Left ventricle myocardium inferior (tissue), 1 donor: ENCODE data around the gene SPTLC2. TPM values are rescaled to one million over a fixed set of nuclear protein-coding genes. Genes with fewer than 3 reads are reported as not detected.

Experiments used
- DNase-seq: peaks from one replicate; pipeline ENCODE4 v3.0.0-alpha.2; 2020
- H3K27ac ChIP-seq: fragments of 200-600 bp; replicated peaks from 2 replicates; pipeline ENCODE4 v1.8.0; 2021
- H3K27me3 ChIP-seq: fragments of 200-600 bp; 2 replicates; pipeline ENCODE4 v1.8.0; 2021; ENCODE audit warnings: low read depth
- H3K36me3 ChIP-seq: fragments of 200-600 bp; 2 replicates; pipeline ENCODE4 v1.8.0; 2021
- H3K4me1 ChIP-seq: fragments of 200-600 bp; 2 replicates; pipeline ENCODE4 v1.8.0; 2021
- H3K4me3 ChIP-seq: fragments of 200-600 bp; 2 replicates; pipeline ENCODE4 v1.8.0; 2021; ENCODE audit warnings: mild to moderate bottlenecking, moderate library complexity
- H3K9me3 ChIP-seq: fragments of 200-600 bp; replicated peaks from 2 replicates; pipeline ENCODE4 v1.8.0; 2021
- intact Hi-C: fragments of 100-400 bp; cut with micrococcal nuclease; formaldehyde crosslinking; loops from one replicate; pipeline ENCODE4 v1.11.0; 2022
- total RNA-seq: library from RNA; stranded (reverse); fragmentation: NEBNext Ultra II Directional; extraction: Animal tissue kit (Norgen Biotek cat#: 25700); gene quantifications from one replicate; pipeline ENCODE4 v1.2.1, GENCODE V29; 2021
- TF ChIP-seq, protein P1 (sequence below): fragments of 200-600 bp; IDR thresholded peaks from 2 replicates; pipeline ENCODE4 v1.8.0; 2021; ENCODE audit warnings: antibody characterized with exemption, mild to moderate bottlenecking, borderline replicate concordance
- donor health status: DM: no; HTN: yes; CAD: no; lungs with severe emphysema.

The SPTLC2 gene
- total RNA-seq, 1 donor from 2014 or later: 11.5 TPM

DNA sequence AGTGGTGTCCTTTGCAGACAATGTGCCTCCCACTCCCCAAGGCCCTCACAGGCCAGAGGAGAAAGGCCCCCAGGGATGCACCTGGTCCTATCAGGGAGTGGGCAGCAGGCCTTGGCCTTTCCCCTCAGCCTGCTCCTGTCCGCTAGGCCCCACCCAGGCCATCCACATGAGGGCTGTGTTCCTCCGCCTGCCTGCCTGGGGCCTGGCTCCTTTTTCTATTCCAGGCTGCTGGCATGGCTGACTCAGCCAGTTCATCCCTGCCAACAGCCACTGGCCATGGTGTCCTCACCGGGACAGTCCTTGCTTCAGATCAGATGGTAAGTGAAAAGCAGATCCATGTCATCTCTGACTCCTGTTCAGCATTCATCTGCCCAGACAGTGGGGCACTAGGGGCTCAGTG lies 131.2 kb downstream of the SPTLC2 start:
- TF ChIP-seq, protein P1, sequence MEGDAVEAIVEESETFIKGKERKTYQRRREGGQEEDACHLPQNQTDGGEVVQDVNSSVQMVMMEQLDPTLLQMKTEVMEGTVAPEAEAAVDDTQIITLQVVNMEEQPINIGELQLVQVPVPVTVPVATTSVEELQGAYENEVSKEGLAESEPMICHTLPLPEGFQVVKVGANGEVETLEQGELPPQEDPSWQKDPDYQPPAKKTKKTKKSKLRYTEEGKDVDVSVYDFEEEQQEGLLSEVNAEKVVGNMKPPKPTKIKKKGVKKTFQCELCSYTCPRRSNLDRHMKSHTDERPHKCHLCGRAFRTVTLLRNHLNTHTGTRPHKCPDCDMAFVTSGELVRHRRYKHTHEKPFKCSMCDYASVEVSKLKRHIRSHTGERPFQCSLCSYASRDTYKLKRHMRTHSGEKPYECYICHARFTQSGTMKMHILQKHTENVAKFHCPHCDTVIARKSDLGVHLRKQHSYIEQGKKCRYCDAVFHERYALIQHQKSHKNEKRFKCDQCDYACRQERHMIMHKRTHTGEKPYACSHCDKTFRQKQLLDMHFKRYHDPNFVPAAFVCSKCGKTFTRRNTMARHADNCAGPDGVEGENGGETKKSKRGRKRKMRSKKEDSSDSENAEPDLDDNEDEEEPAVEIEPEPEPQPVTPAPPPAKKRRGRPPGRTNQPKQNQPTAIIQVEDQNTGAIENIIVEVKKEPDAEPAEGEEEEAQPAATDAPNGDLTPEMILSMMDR: no peak
- no peak overlapping the region for H3K4me3 ChIP-seq
- intact Hi-C loops: no loop called here
- H3K9me3 ChIP-seq: no peaks in the 10 kb centered on the region
- DNase-seq: no peak
- no peak overlapping the region for H3K27ac ChIP-seq
- no peaks in the 10 kb centered on the region for H3K36me3 ChIP-seq
- H3K27me3 ChIP-seq: no peaks in the 10 kb centered on the region
- H3K4me1 ChIP-seq: no peaks in the 10 kb centered on the region

DNA sequence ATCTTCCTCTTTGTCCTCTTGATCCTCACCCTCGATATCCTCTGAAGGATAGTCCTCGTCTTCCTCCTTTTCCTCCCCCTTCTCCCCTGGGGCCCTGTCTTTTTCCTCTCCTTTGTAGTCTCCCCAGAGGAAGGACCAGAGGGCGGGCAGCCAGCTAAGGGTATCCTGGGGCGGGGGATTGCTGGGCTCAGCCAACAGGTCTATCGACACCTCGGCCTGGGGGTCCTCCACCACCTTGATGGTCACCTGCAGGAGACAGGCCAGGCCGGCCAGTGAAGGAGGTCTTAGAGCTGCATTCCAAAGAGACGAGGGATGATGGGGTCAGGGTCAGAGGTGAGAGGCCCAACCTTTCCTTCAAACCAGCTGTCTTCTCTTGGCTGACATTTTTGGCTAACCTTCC lies 134.0 kb downstream of the SPTLC2 start:
- Histone ChIP-seq H3K4me3 (no peak overlapping the region), H3K27me3 (no peaks in the 10 kb centered on the region), H3K9me3 (no peaks in the 10 kb centered on the region), H3K4me1 (no peaks in the 10 kb centered on the region), H3K36me3 (no peaks in the 10 kb centered on the region), H3K27ac (no peak overlapping the region)
- TF ChIP-seq, protein P1: no peak
- no peak for DNase-seq
- intact Hi-C loops: no loop called here

DNA sequence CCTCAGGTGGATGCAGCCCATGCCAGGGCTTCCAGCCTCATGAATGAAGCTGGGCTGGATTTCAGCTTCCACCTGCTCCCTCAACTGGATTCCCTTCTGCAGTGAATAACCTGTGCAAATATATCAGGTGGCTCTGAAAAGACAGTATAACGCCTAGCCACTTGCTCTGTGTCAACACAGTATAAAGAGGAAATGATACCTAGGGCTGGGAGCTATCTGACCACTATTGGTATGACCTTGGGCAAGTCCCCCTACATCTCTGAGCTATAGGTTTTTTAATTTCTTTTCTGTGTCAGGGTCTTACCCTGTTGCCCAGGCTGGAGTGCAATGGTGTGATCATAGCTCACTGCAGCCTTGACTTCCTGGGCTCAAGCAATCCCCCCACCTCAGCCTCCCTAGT lies 137.6 kb downstream of the SPTLC2 start:
- intact Hi-C loops: no loop called here
- no peaks in the 10 kb centered on the region for H3K36me3 ChIP-seq
- TF ChIP-seq, protein P1: no peak
- H3K27ac ChIP-seq: no peak overlapping the region
- H3K4me3 ChIP-seq: no peak overlapping the region
- no peaks in the 10 kb centered on the region for H3K4me1 ChIP-seq
- no peaks in the 10 kb centered on the region for H3K27me3 ChIP-seq
- no peaks in the 10 kb centered on the region for H3K9me3 ChIP-seq
- no peak for DNase-seq

DNA sequence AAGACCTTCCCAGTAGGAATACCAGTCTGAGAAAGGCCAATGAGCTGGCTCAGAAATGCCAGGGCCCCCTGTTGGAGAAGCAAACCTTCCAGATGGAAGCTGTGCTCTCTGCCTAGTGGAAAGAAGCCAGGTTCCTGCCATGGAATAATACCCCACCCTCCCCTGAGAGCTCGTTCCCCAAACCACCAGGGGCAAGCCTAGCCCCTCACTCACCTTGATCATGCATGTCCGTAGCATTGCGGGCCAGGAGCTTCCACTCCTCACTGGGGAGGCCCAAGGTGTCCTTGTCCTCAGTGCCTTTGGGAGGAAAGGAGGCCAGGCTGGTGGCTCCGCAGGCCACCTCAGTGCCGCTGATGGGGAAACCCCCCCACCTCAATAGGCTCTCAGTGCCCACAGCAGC lies 138.4 kb downstream of the SPTLC2 start:
- TF ChIP-seq, protein P1: no peak
- H3K9me3 ChIP-seq: no peaks in the 10 kb centered on the region
- intact Hi-C loops: no loop called here

DNA sequence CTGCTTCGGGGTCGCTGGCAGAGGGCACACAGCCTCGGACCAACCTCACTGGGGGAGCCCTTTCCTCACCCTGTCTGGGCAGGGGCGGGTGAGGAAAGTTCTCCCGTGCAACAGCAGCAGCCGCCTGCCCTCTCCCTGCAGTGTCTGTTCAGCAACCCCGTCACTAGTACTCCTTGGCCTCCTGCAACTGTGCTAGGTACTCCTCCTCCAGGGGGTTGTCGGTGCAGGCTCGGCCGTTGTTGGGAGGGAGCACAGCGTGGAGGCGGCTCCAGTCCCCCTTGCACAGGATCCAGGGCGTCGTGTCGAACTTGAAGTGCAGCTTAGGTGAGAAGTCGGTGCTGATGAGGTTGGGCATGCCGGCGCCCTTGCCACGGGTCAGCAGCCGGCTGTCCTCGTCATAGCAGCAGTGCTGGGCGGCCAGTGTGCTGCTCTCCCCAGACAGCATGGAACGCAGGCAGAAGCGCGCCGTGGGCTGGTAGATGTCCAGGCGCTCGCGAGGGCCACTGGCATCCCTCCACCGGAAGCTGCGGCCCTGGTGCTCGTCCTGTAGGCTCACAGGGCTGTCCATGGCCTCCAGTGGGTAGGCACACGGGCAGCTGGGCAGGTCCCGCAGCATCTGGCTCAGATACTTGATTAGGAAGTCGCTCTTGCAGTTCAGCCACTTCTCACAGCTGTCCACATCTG lies 140.9 kb downstream of the SPTLC2 start:
- H3K9me3 ChIP-seq: no peaks in the 10 kb centered on the region
- TF ChIP-seq, protein P1: no peak
- H3K4me3 ChIP-seq: no peak overlapping the region
- no peak for DNase-seq
- intact Hi-C loops: no loop called here
- H3K4me1 ChIP-seq: no peaks in the 10 kb centered on the region
- no peak overlapping the region for H3K27ac ChIP-seq
- H3K36me3 ChIP-seq: no peaks in the 10 kb centered on the region
- no peaks in the 10 kb centered on the region for H3K27me3 ChIP-seq

More for the DNA sequence above, 138.4 kb downstream of the SPTLC2 start:
- no peak for DNase-seq
- no peak overlapping the region for H3K27ac ChIP-seq
- no peaks in the 10 kb centered on the region for H3K27me3 ChIP-seq
- H3K4me1 ChIP-seq: no peaks in the 10 kb centered on the region
- H3K36me3 ChIP-seq: no peaks in the 10 kb centered on the region
- H3K4me3 ChIP-seq: no peak overlapping the region
